GM23248 (cell line): ENCODE results near the gene BEAN1. TPM values are rescaled to one million over a fixed set of nuclear protein-coding genes. Genes with fewer than 3 reads are reported as not detected.

Experiments used
- DNase-seq: peaks from one replicate; pipeline ENCODE4 v3.0.0-alpha.2; 2015
- H2AFZ ChIP-seq: fragments of 200-600 bp; sonication (generic); 2 replicates; pipeline ENCODE4 v1.6.1; 2016; ENCODE audit warnings: antibody characterized with exemption
- H3F3A ChIP-seq: fragments of 200-600 bp; sonication (generic); 2 replicates; pipeline ENCODE4 v1.6.1; 2016; ENCODE audit warnings: mild to moderate bottlenecking, antibody characterized with exemption, mixed run types; ENCODE audit not compliant: insufficient read depth
- H3K27ac ChIP-seq: fragments of 200-600 bp; sonication (generic); 2 replicates; pipeline ENCODE4 v1.5.1; 2016; ENCODE audit warnings: mild to moderate bottlenecking
- H3K27me3 ChIP-seq: fragments of 200-600 bp; sonication (generic); replicated peaks from 2 replicates; pipeline ENCODE4 v1.6.1; 2016; ENCODE audit warnings: mild to moderate bottlenecking; ENCODE audit not compliant: insufficient read depth
- H3K36me3 ChIP-seq: fragments of 200-600 bp; sonication (generic); 2 replicates; pipeline ENCODE4 v1.6.1; 2016; ENCODE audit warnings: low read depth, mild to moderate bottlenecking
- H3K4me1 ChIP-seq: fragments of 200-600 bp; sonication (generic); 2 replicates; pipeline ENCODE4 v1.6.1; 2016; ENCODE audit warnings: mild to moderate bottlenecking; ENCODE audit not compliant: insufficient read depth
- H3K4me2 ChIP-seq: fragments of 200-600 bp; sonication (generic); one replicate; pipeline ENCODE4 v1.6.1; 2016; ENCODE audit warnings: mild to moderate bottlenecking; ENCODE audit not compliant: unreplicated experiment
- H3K4me3 ChIP-seq: fragments of 200-600 bp; sonication (generic); 2 replicates; pipeline ENCODE4 v1.5.1; 2016; ENCODE audit warnings: mild to moderate bottlenecking
- H3K79me2 ChIP-seq: fragments of 200-600 bp; sonication (generic); 2 replicates; pipeline ENCODE4 v1.6.1; 2016; ENCODE audit warnings: mild to moderate bottlenecking; ENCODE audit not compliant: insufficient read depth
- H3K9ac ChIP-seq: fragments of 200-600 bp; sonication (generic); 2 replicates; pipeline ENCODE4 v1.6.1; 2016; ENCODE audit warnings: mild to moderate bottlenecking
- H3K9me2 ChIP-seq: fragments of 200-600 bp; sonication (generic); 2 replicates; pipeline ENCODE4 v1.6.1; 2016; ENCODE audit warnings: mixed run types, mild to moderate bottlenecking, moderate library complexity; ENCODE audit not compliant: insufficient read depth
- H3K9me3 ChIP-seq: fragments of 200-600 bp; sonication (generic); one replicate; pipeline ENCODE4 v1.6.1; 2017; ENCODE audit warnings: low read depth
- H4K20me1 ChIP-seq: fragments of 200-600 bp; sonication (generic); 2 replicates; pipeline ENCODE4 v1.6.0; 2016; ENCODE audit not compliant: insufficient read depth
- EZH2 ChIP-seq: fragments of 200-600 bp; sonication (generic); IDR thresholded peaks from 2 replicates; pipeline ENCODE4 v1.6.1; 2018; ENCODE audit warnings: antibody characterized with exemption, mild to moderate bottlenecking; ENCODE audit not compliant: insufficient read depth, poor library complexity, severe bottlenecking
- EZH2phosphoT487 ChIP-seq: fragments of 200-600 bp; sonication (generic); IDR thresholded peaks from 2 replicates; pipeline ENCODE4 v1.6.1; 2018; ENCODE audit warnings: antibody characterized with exemption, moderate library complexity, mild to moderate bottlenecking, low read depth; ENCODE audit not compliant: insufficient read depth
- WGBS, 2 experiments: methylation state at CpG; one replicate each; pipeline ENCODE4 v1.1.6; 2015 to 2017; ENCODE audit warnings: low lambda C conversion rate in 2 of 2, low coverage in 1 of 2; ENCODE audit errors: missing lambda C conversion rate in 2 of 2; 5-methylcytosine and 5-hydroxymethylcytosine counted together
- in situ Hi-C: fragments of 300-500 bp; cut with MboI; formaldehyde crosslinking; loops from 2 replicates; pipeline ENCODE4 v1.15.0; 2020
- polyA plus RNA-seq: library from polyadenylated mRNA; unstranded; fragments of >200 nt; fragmentation: Nextera tagmentation; extraction: Ambion mirVana; gene quantifications from 2 replicates; pipeline ENCODE4 v1.2.1, GENCODE V29; 2016
- total RNA-seq: library from RNA; depleted of rRNA; stranded (reverse); fragments of >200 nt; shearing (Covaris generic); gene quantifications from 2 replicates; pipeline ENCODE4 v1.2.3, GENCODE V29; 2014

BEAN1 gene
- total and polyA plus RNA-seq, 2 experiments from 2014 or later, result 0.32 to 0.50 TPM

- no peaks in the 10 kb centered on the region; the same call in 1 of the 2 replicates for H3K27me3 ChIP-seq
- TF ChIP-seq EZH2phosphoT487 (no peak), EZH2 (no peak)
- H3K27ac ChIP-seq, result no peak overlapping the region
- H3K4me3 ChIP-seq, result no peak overlapping the region
- in situ Hi-C loops, result no loop called here
- H4K20me1 ChIP-seq, result no peaks in the 10 kb centered on the region
- H2AFZ ChIP-seq, result no peak overlapping the region
- no peaks in the 10 kb centered on the region for H3K36me3 ChIP-seq
- H3K9ac ChIP-seq, result no peak overlapping the region
- H3F3A ChIP-seq, result no peaks in the 10 kb centered on the region
- no peaks in the 10 kb centered on the region for H3K9me3 ChIP-seq
- no peaks in the 10 kb centered on the region for H3K4me1 ChIP-seq
- H3K4me2 ChIP-seq, result no peak overlapping the region
- no peaks in the 10 kb centered on the region for H3K9me2 ChIP-seq
- no peak for DNase-seq
- 60 to 63% methylated on average over 18 of the region's 18 CpGs for WGBS, 2 experiments
- no peaks in the 10 kb centered on the region for H3K79me2 ChIP-seq
Observed at GRCh38 chr16:66391726-66392670, 35.1 kb upstream of the BEAN1 start.

- Histone ChIP-seq H3F3A (no peaks in the 10 kb centered on the region), H3K9ac (no peak overlapping the region), H3K4me3 (no peak overlapping the region), H2AFZ (no peak overlapping the region), H3K9me2 (no peaks in the 10 kb centered on the region), H3K79me2 (no peaks in the 10 kb centered on the region), H3K27me3 (no peaks in the 10 kb centered on the region; the same call in 1 of the 2 replicates), H4K20me1 (no peaks in the 10 kb centered on the region), H3K36me3 (no peaks in the 10 kb centered on the region), H3K4me1 (no peaks in the 10 kb centered on the region), H3K27ac (no peak overlapping the region), H3K9me3 (no peaks in the 10 kb centered on the region), H3K4me2 (no peak overlapping the region)
- in situ Hi-C loops, result no loop called here
- 78 to 81% methylated on average over 7 of the region's 7 CpGs for WGBS, 2 experiments
- DNase-seq, result no peak
- no peak for TF ChIP-seq EZH2
- TF ChIP-seq EZH2phosphoT487, result no peak
Observed at GRCh38 chr16:66395806-66396555, 31.1 kb upstream of the BEAN1 start.

- no peaks in the 10 kb centered on the region for H3K9me3 ChIP-seq
- H3F3A ChIP-seq, result no peaks in the 10 kb centered on the region
- H3K27ac ChIP-seq, result no peak overlapping the region
- H3K9ac ChIP-seq, result no peak overlapping the region
- no peaks in the 10 kb centered on the region for H4K20me1 ChIP-seq
- H3K4me1 ChIP-seq, result no peaks in the 10 kb centered on the region
- H3K36me3 ChIP-seq, result no peaks in the 10 kb centered on the region
- H3K4me2 ChIP-seq, result no peak overlapping the region
- no peaks in the 10 kb centered on the region for H3K79me2 ChIP-seq
- H3K4me3 ChIP-seq, result no peak overlapping the region
- TF ChIP-seq EZH2phosphoT487 (no peak), EZH2 (no peak)
- DNase-seq, result no peak
- H2AFZ ChIP-seq, result no peak overlapping the region
- WGBS, 2 experiments, result 66 to 69% methylated on average over 5 of the region's 5 CpGs
- H3K9me2 ChIP-seq, result no peaks in the 10 kb centered on the region
- in situ Hi-C loops, result no loop called here
- no peaks in the 10 kb centered on the region; the same call in 1 of the 2 replicates for H3K27me3 ChIP-seq
Observed at GRCh38 chr16:66397736-66398433, 29.2 kb upstream of the BEAN1 start.

GRCh38 chr16:66399031-66399430, 28.1 kb upstream of the BEAN1 start:
- Histone ChIP-seq H3K9me3 (no peaks in the 10 kb centered on the region), H3K9ac (no peak overlapping the region), H3K4me1 (no peaks in the 10 kb centered on the region), H3K4me2 (no peak overlapping the region), H4K20me1 (no peaks in the 10 kb centered on the region), H3K79me2 (no peaks in the 10 kb centered on the region), H3K9me2 (no peaks in the 10 kb centered on the region), H3K27me3 (no peaks in the 10 kb centered on the region; the same call in 1 of the 2 replicates), H3K36me3 (no peaks in the 10 kb centered on the region), H3K27ac (no peak overlapping the region), H3F3A (no peaks in the 10 kb centered on the region), H3K4me3 (no peak overlapping the region), H2AFZ (no peak overlapping the region)
- in situ Hi-C loops, result no loop called here
- TF ChIP-seq EZH2phosphoT487 (no peak), EZH2 (no peak)
- DNase-seq, result peak; percentile 49
- 47 to 65% methylated on average over 3 of the region's 3 CpGs for WGBS, 2 experiments
